ENCODE results near the gene MAN2B2.

DNA sequence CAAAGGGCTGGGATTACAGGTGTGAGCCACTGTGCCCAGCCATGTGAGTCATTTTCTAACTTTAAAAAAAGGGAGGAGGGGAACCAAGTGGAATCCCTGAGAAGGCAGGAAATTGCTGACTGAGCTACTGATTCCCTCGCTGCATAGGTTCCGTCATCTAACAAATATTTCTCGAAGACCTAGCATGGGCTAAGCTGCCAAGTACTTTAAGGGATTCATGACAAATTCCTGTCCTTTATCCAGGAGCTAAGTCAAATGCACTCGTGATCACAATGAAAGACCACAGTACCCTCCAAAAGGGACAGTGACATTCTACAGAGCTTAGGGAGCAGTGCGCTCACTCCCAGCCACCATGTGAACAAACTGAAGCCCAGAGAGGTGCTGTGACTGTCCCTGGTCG lies 33.2 kb upstream of the MAN2B2 start:
- no peak for TF ChIP-seq POLR2A (IDR thresholded peaks at IDR 0.05)
- TF ChIP-seq, protein P1, sequence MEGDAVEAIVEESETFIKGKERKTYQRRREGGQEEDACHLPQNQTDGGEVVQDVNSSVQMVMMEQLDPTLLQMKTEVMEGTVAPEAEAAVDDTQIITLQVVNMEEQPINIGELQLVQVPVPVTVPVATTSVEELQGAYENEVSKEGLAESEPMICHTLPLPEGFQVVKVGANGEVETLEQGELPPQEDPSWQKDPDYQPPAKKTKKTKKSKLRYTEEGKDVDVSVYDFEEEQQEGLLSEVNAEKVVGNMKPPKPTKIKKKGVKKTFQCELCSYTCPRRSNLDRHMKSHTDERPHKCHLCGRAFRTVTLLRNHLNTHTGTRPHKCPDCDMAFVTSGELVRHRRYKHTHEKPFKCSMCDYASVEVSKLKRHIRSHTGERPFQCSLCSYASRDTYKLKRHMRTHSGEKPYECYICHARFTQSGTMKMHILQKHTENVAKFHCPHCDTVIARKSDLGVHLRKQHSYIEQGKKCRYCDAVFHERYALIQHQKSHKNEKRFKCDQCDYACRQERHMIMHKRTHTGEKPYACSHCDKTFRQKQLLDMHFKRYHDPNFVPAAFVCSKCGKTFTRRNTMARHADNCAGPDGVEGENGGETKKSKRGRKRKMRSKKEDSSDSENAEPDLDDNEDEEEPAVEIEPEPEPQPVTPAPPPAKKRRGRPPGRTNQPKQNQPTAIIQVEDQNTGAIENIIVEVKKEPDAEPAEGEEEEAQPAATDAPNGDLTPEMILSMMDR (IDR thresholded peaks at IDR 0.05) = no peak
